Measurements from ENCODE around the gene SRGAP3.

SRGAP3 gene

DNA sequence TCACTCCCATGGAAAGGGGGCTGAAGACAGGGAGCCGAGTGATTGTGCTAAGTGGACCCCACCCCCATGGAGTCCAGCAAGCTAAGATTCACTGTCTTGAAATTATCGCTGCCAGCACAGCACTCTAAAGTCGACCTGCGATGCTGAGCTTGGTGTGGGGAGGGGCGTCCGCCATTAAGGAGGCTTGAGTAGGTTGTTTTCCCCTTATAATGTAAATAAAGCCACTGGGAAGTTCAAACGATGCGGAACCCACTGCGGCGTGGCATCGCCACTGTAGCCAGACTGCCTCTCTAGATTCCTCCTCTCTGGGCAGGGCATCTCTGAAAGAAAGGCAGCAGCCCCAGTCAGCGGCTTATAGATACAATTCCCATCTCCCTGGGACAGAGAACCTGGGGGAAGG lies 10.9 kb upstream of the SRGAP3 start:
- H3K36me3 ChIP-seq (ENCODE audit: insufficient read depth), result no peaks in the 10 kb centered on the region
- no peaks in the 10 kb centered on the region for H3K27me3 ChIP-seq (ENCODE audit: insufficient read depth, low read depth)
- H3K4me1 ChIP-seq (ENCODE audit: low read depth, poor library complexity, severe bottlenecking), result no peaks in the 10 kb centered on the region
- no peaks in the 10 kb centered on the region for H4K20me1 ChIP-seq (ENCODE audit: insufficient read depth)
- H3K79me2 ChIP-seq (ENCODE audit: insufficient read depth, low read depth), result no peaks in the 10 kb centered on the region
- no peak overlapping the region for H3K4me3 ChIP-seq (IDR thresholded peaks at IDR 0.05; ENCODE audit: insufficient read depth, low read depth, low read length)
- H3K4me2 ChIP-seq, result no peak overlapping the region
- TF ChIP-seq, protein P1, sequence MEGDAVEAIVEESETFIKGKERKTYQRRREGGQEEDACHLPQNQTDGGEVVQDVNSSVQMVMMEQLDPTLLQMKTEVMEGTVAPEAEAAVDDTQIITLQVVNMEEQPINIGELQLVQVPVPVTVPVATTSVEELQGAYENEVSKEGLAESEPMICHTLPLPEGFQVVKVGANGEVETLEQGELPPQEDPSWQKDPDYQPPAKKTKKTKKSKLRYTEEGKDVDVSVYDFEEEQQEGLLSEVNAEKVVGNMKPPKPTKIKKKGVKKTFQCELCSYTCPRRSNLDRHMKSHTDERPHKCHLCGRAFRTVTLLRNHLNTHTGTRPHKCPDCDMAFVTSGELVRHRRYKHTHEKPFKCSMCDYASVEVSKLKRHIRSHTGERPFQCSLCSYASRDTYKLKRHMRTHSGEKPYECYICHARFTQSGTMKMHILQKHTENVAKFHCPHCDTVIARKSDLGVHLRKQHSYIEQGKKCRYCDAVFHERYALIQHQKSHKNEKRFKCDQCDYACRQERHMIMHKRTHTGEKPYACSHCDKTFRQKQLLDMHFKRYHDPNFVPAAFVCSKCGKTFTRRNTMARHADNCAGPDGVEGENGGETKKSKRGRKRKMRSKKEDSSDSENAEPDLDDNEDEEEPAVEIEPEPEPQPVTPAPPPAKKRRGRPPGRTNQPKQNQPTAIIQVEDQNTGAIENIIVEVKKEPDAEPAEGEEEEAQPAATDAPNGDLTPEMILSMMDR (conservative IDR thresholded peaks at IDR 0.05; ENCODE audit: low read depth, low read length), result no peak
- H3K9ac ChIP-seq, result no peak overlapping the region
- H2AFZ ChIP-seq (ENCODE audit: low read depth), result no peak overlapping the region
- H3K27ac ChIP-seq, result no peak overlapping the region

DNA sequence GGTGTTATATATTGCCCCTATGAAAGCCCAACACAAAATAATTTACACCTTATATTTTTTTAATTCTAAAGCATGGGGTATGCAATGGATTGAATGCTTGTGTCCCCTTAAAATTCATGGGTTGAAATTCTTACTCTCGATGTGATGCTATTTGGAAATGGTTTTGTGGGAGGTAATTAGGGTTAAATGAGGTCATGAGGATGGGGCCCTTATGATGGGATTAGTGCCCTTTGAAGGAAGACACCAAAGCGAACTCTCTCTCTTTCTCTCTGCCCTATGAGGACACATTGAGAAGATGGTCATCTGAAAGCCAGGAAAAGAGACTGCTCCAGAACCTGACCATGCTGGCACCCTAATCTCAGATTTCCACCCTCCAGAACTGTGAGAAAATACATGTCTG lies 7.6 kb upstream of the SRGAP3 start:
- H4K20me1 ChIP-seq (ENCODE audit: insufficient read depth), result no peaks in the 10 kb centered on the region

DNA sequence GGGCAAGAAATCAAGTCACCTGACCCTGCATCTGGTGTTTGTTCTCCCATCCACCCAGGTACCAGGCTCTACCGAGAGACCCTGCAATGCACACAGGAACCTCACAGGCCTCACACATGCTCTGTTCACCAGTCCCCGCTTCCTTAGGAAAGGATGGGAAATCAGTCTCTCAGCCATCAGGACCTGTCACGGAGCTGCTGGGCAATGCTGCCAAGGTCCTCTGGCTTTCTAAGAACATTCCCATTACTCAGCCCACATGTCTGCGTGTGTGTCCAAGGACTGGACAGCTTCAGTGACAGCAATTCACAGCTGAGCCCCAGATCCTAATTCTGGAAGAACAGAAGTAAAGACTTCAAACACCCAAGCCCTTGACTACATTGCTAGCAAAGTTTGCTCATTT lies 6.5 kb upstream of the SRGAP3 start:
- H3K79me2 ChIP-seq (ENCODE audit: insufficient read depth, low read depth), result no peaks in the 10 kb centered on the region
- H3K27ac ChIP-seq, result no peak overlapping the region
- H3K4me2 ChIP-seq, result no peak overlapping the region
- H3K27me3 ChIP-seq (ENCODE audit: insufficient read depth, low read depth), result no peaks in the 10 kb centered on the region
- H3K36me3 ChIP-seq (ENCODE audit: insufficient read depth), result no peaks in the 10 kb centered on the region
- no peaks in the 10 kb centered on the region for H3K4me1 ChIP-seq (ENCODE audit: low read depth, poor library complexity, severe bottlenecking)
- H3K4me3 ChIP-seq (IDR thresholded peaks at IDR 0.05; ENCODE audit: insufficient read depth, low read depth, low read length), result no peak overlapping the region
- no peak overlapping the region for H3K9ac ChIP-seq
- TF ChIP-seq, protein P1 (conservative IDR thresholded peaks at IDR 0.05; ENCODE audit: low read depth, low read length), result no peak
- H2AFZ ChIP-seq (ENCODE audit: low read depth), result no peak overlapping the region
- no peaks in the 10 kb centered on the region for H4K20me1 ChIP-seq (ENCODE audit: insufficient read depth)

More for the DNA sequence above, 7.6 kb upstream of the SRGAP3 start:
- no peak overlapping the region for H2AFZ ChIP-seq (ENCODE audit: low read depth)
- TF ChIP-seq, protein P1 (conservative IDR thresholded peaks at IDR 0.05; ENCODE audit: low read depth, low read length), result no peak
- H3K4me2 ChIP-seq, result no peak overlapping the region
- H3K9ac ChIP-seq, result no peak overlapping the region
- H3K4me3 ChIP-seq (IDR thresholded peaks at IDR 0.05; ENCODE audit: insufficient read depth, low read depth, low read length), result no peak overlapping the region
- no peaks in the 10 kb centered on the region for H3K79me2 ChIP-seq (ENCODE audit: insufficient read depth, low read depth)
- no peaks in the 10 kb centered on the region for H3K36me3 ChIP-seq (ENCODE audit: insufficient read depth)
- H3K27ac ChIP-seq, result no peak overlapping the region
- no peaks in the 10 kb centered on the region for H3K4me1 ChIP-seq (ENCODE audit: low read depth, poor library complexity, severe bottlenecking)
- H3K27me3 ChIP-seq (ENCODE audit: insufficient read depth, low read depth), result no peaks in the 10 kb centered on the region

DNA sequence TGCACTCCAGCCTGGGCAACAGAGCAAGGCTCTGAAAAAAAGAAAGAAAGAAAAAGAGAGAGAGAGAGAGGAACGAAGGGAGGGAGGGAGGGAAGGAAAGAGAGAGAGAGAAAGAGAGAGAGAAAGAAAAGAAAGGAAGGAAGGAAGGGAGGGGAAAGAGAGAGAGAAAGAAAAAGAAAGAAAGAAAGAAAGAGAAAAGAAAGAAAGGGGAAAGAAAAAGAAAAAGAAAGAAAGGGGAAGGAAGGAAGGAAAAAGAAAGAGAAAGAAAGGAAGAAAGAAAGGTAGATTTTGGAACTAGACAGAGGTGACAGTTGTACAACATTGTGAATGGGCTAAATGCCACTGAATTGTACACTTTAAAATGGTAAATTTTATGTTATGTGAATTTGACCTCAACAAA lies 5.3 kb upstream of the SRGAP3 start:
- H3K4me1 ChIP-seq (ENCODE audit: low read depth, poor library complexity, severe bottlenecking), result no peaks in the 10 kb centered on the region
- H2AFZ ChIP-seq (ENCODE audit: low read depth), result no peak overlapping the region
- H3K27ac ChIP-seq, result no peak overlapping the region
- no peak overlapping the region for H3K9ac ChIP-seq
- no peaks in the 10 kb centered on the region for H3K27me3 ChIP-seq (ENCODE audit: insufficient read depth, low read depth)
- H3K4me3 ChIP-seq (IDR thresholded peaks at IDR 0.05; ENCODE audit: insufficient read depth, low read depth, low read length), result no peak overlapping the region
- TF ChIP-seq, protein P1 (conservative IDR thresholded peaks at IDR 0.05; ENCODE audit: low read depth, low read length), result no peak
- H3K4me2 ChIP-seq, result no peak overlapping the region
- H3K36me3 ChIP-seq (ENCODE audit: insufficient read depth), result no peaks in the 10 kb centered on the region
- H3K79me2 ChIP-seq (ENCODE audit: insufficient read depth, low read depth), result no peaks in the 10 kb centered on the region
- no peaks in the 10 kb centered on the region for H4K20me1 ChIP-seq (ENCODE audit: insufficient read depth)

Measured in KMS-11 (cell line).